ENCODE results near the gene ARMH1.

DNA sequence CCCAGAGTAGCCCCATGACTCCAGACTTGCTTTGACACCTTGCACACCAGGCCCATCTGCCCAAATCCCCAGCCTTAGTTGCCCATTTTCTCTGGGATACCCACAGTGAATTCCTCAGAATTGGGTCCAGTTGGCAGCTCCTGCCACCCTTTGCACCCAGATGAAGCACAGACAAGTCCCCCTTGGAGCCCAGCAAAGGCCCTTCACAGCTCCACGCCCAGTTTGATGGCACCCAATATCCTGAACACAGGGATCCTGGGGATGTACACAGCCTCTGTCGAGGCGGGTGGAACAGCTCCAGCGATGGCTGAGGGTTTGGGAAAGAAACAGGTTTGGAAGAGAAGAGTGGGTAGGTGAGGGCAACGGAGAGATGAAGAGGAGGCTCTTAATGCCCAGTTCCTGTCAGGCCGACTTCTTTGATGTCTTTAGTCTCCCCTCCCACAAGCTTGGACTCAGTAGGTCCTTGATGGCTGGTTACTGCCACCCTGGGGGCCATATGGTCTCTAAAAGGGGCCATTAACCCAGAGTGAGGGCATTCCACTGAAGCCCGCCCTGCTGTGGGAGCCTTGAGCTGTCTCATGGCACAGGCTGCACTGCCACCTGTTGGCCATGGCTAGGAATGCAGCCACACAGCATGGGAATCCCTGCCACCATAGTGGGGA, 21.9 kb upstream of the ARMH1 start:
- TF ChIP-seq, protein P1, sequence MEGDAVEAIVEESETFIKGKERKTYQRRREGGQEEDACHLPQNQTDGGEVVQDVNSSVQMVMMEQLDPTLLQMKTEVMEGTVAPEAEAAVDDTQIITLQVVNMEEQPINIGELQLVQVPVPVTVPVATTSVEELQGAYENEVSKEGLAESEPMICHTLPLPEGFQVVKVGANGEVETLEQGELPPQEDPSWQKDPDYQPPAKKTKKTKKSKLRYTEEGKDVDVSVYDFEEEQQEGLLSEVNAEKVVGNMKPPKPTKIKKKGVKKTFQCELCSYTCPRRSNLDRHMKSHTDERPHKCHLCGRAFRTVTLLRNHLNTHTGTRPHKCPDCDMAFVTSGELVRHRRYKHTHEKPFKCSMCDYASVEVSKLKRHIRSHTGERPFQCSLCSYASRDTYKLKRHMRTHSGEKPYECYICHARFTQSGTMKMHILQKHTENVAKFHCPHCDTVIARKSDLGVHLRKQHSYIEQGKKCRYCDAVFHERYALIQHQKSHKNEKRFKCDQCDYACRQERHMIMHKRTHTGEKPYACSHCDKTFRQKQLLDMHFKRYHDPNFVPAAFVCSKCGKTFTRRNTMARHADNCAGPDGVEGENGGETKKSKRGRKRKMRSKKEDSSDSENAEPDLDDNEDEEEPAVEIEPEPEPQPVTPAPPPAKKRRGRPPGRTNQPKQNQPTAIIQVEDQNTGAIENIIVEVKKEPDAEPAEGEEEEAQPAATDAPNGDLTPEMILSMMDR (IDR thresholded peaks at IDR 0.05; ENCODE audit: low read length) = peak; percentile 96
- no peak for TF ChIP-seq EZH2 (optimal IDR thresholded peaks at IDR 0.05; ENCODE audit: low read depth, low read length)
